ENCODE results near the gene GORAB.

The GORAB gene

GRCh38 chr1:170538687-170539086 lies 6.7 kb downstream of the GORAB start:
- DNase-seq: no peak

GRCh38 chr1:170539154-170539553 lies 7.2 kb downstream of the GORAB start:
- DNase-seq: no peak

GRCh38 chr1:170544624-170545023 lies 12.7 kb downstream of the GORAB start:
- DNase-seq: no peak

- no peak for DNase-seq
Measured at GRCh38 chr1:170545476-170545875, 13.5 kb downstream of the GORAB start.

- DNase-seq: no peak
Measured at GRCh38 chr1:170547255-170547654, 15.3 kb downstream of the GORAB start.

- DNase-seq: no peak
Measured at GRCh38 chr1:170548497-170548896, 16.5 kb downstream of the GORAB start.

GRCh38 chr1:170555370-170555769 lies 23.4 kb downstream of the GORAB start:
- no peak for DNase-seq

- no peak for DNase-seq
Measured at GRCh38 chr1:170556917-170557316, 25.0 kb downstream of the GORAB start.

- DNase-seq: no peak
Measured at GRCh38 chr1:170558731-170559130, 26.8 kb downstream of the GORAB start.

- DNase-seq: no peak
Measured at GRCh38 chr1:170559166-170559565, 27.2 kb downstream of the GORAB start.

GRCh38 chr1:170560681-170561285 lies 28.8 kb downstream of the GORAB start:
- no peak for DNase-seq

- DNase-seq: peak; percentile 15
Measured at GRCh38 chr1:170562646-170563338, 30.8 kb downstream of the GORAB start.

GRCh38 chr1:170567214-170567613 lies 35.2 kb downstream of the GORAB start:
- DNase-seq: no peak

- no peak for DNase-seq
Measured at GRCh38 chr1:170568197-170568596, 36.2 kb downstream of the GORAB start.

- DNase-seq: no peak
Measured at GRCh38 chr1:170576980-170577379, 45.0 kb downstream of the GORAB start.

- DNase-seq: no peak
Measured at GRCh38 chr1:170578359-170578758, 46.4 kb downstream of the GORAB start.

GRCh38 chr1:170580636-170581440 lies 48.9 kb downstream of the GORAB start:
- no peak for DNase-seq

- no peak for DNase-seq
Measured at GRCh38 chr1:170583186-170583585, 51.2 kb downstream of the GORAB start.

GRCh38 chr1:170586321-170587252 lies 54.6 kb downstream of the GORAB start:
- no peak for DNase-seq

- no peak for DNase-seq
Measured at GRCh38 chr1:170587253-170587593, 55.3 kb downstream of the GORAB start.

- no peak for DNase-seq
Measured at GRCh38 chr1:170590921-170591705, 59.1 kb downstream of the GORAB start.

GRCh38 chr1:170592591-170593111 lies 60.7 kb downstream of the GORAB start:
- DNase-seq: no peak

All from stimulated activated CD4-positive, alpha-beta T cell treated with anti-CD3 and anti-CD28 coated beads, Interleukin-1b, Interleukin-23, amount 100 ng/mL, for 48 hours (primary cell).